ENCODE data around the gene OSMR. TPM values are rescaled to one million over a fixed set of nuclear protein-coding genes. Genes with fewer than 3 reads are reported as not detected.

The OSMR gene
- total RNA-seq, 1 donor, result 174 TPM

DNA sequence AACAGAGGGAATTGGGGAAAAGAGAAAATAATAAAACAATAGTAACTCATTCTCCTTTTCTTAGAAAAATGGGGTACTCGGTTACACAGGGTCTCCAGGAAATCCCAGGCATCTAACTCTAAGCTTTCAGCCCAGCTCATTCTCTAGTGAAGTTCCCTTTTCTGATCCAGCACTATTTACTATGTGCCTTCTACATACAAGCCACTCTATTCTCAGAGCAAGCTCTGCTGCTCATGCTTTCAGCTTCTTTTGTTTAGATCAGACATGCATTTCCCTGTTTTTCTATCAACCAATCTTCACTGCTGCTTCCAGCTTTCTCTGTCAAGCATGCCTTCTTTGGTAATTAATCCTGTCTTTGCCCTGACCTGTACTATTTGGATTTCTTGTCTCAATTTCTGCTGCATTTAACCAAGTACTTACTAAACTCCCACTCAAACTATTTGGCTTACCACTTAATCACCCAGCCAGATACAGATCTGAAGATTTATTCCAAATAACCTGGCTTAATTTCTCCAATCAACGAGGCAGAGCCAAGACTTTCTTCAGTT lies 25.3 kb downstream of the OSMR start:
- Histone ChIP-seq H3K27ac (ENCODE audit: low read depth, low read length) (peak overlapping the region; percentile 92), H3K4me1 (ENCODE audit: insufficient read depth, low read length) (peaks cover 35% of the 10 kb centered on the region), H3K79me2 (ENCODE audit: insufficient read depth, low read length) (peaks cover 69% of the 10 kb centered on the region), H4K20me1 (ENCODE audit: insufficient read depth, low read length) (peaks cover 53% of the 10 kb centered on the region), H3K4me2 (ENCODE audit: insufficient read depth, low read length) (no peak overlapping the region), H3K27me3 (ENCODE audit: insufficient read depth, low read length) (no peaks in the 10 kb centered on the region), H3K36me3 (ENCODE audit: insufficient read depth, low read length) (peaks cover 41% of the 10 kb centered on the region), H2AFZ (ENCODE audit: low read length) (no peak overlapping the region), H3K4me3 (ENCODE audit: insufficient read depth, low read length) (no peak overlapping the region), H3K9me3 (ENCODE audit: low read depth, low read length) (no peaks in the 10 kb centered on the region)
- no peak for DNase-seq (ENCODE audit: insufficient read length, low spot score, missing footprints)
- TF ChIP-seq, protein P1, sequence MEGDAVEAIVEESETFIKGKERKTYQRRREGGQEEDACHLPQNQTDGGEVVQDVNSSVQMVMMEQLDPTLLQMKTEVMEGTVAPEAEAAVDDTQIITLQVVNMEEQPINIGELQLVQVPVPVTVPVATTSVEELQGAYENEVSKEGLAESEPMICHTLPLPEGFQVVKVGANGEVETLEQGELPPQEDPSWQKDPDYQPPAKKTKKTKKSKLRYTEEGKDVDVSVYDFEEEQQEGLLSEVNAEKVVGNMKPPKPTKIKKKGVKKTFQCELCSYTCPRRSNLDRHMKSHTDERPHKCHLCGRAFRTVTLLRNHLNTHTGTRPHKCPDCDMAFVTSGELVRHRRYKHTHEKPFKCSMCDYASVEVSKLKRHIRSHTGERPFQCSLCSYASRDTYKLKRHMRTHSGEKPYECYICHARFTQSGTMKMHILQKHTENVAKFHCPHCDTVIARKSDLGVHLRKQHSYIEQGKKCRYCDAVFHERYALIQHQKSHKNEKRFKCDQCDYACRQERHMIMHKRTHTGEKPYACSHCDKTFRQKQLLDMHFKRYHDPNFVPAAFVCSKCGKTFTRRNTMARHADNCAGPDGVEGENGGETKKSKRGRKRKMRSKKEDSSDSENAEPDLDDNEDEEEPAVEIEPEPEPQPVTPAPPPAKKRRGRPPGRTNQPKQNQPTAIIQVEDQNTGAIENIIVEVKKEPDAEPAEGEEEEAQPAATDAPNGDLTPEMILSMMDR (IDR thresholded peaks at IDR 0.05; ENCODE audit: extremely low read depth, low read depth, low read length), result no peak

DNA sequence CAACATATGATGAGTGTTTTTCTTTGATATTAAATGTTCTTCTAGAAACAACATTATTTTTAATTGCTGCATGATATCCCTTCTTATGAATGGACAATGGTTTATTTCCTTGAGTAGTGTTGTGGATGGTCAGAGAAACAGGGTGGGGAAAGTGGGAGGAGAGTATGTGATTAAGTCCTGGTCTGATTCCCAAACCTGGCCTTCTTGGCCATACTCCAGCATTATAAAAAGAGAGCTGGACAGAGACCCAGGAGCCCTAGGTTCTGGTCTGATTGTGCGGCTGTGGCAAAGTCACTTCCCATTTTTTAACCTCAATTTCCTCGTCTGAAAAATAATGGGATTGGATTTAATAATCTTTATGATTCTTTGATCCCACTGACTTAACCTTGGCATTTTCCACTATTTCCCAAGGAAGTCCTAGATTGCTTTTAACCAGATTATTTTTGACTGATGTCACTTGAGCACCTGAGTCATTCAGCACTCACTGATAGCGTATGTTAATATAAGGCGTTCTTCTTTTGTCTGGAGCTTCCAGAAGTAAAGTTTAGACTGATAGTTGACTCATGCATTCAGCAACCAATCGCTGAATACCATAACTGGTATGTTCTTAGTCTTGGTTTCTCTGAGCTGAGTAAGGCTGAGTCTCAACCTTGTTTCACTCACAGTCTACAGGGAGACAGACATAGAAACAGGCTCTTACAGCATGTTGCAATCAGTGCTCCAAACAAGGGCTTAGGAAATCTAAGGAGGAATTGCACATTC lies 26.2 kb downstream of the OSMR start:
- H3K4me3 ChIP-seq (ENCODE audit: insufficient read depth, low read length), result no peak overlapping the region
- peak; percentile 91 for DNase-seq (ENCODE audit: insufficient read length, low spot score, missing footprints)
- H4K20me1 ChIP-seq (ENCODE audit: insufficient read depth, low read length), result peaks cover 44% of the 10 kb centered on the region
- H3K4me2 ChIP-seq (ENCODE audit: insufficient read depth, low read length), result peak overlapping the region; percentile 33
- TF ChIP-seq, protein P1 (IDR thresholded peaks at IDR 0.05; ENCODE audit: extremely low read depth, low read depth, low read length), result no peak
- H3K27me3 ChIP-seq (ENCODE audit: insufficient read depth, low read length), result no peaks in the 10 kb centered on the region
- H3K9me3 ChIP-seq (ENCODE audit: low read depth, low read length), result no peaks in the 10 kb centered on the region
- peaks cover 29% of the 10 kb centered on the region for H3K4me1 ChIP-seq (ENCODE audit: insufficient read depth, low read length)
- peaks cover 49% of the 10 kb centered on the region for H3K36me3 ChIP-seq (ENCODE audit: insufficient read depth, low read length)
- peaks cover 69% of the 10 kb centered on the region for H3K79me2 ChIP-seq (ENCODE audit: insufficient read depth, low read length)
- H3K27ac ChIP-seq (ENCODE audit: low read depth, low read length), result peak overlapping the region; percentile 92
- H2AFZ ChIP-seq (ENCODE audit: low read length), result no peak overlapping the region

DNA sequence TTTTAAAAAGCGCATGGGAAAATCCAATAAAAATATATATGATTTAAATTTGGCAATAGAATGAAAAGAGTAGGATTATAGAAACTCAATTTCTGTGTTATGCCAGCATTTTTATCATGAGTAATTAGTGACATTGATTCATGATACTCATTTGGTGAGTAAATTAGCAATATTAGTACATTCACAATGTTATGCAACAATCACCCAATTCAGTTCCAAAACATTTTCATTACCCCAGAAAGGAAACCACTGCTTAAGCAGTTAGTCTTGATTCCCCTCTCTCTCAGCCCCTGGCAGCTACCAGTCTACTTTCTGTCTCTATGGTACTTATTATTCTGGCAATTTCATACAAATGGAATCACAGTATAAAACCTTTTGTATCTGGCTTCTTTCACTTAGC lies 27.0 kb downstream of the OSMR start:
- Histone ChIP-seq H4K20me1 (ENCODE audit: insufficient read depth, low read length) (peaks cover 39% of the 10 kb centered on the region), H3K4me3 (ENCODE audit: insufficient read depth, low read length) (no peak overlapping the region), H2AFZ (ENCODE audit: low read length) (no peak overlapping the region), H3K27ac (ENCODE audit: low read depth, low read length) (peak overlapping the region; percentile 92), H3K79me2 (ENCODE audit: insufficient read depth, low read length) (peaks cover 63% of the 10 kb centered on the region), H3K9me3 (ENCODE audit: low read depth, low read length) (no peaks in the 10 kb centered on the region), H3K4me2 (ENCODE audit: insufficient read depth, low read length) (no peak overlapping the region), H3K4me1 (ENCODE audit: insufficient read depth, low read length) (peaks cover 24% of the 10 kb centered on the region), H3K36me3 (ENCODE audit: insufficient read depth, low read length) (peaks cover 58% of the 10 kb centered on the region), H3K27me3 (ENCODE audit: insufficient read depth, low read length) (no peaks in the 10 kb centered on the region)
- TF ChIP-seq, protein P1 (IDR thresholded peaks at IDR 0.05; ENCODE audit: extremely low read depth, low read depth, low read length), result no peak
- no peak for DNase-seq (ENCODE audit: insufficient read length, low spot score, missing footprints)

DNA sequence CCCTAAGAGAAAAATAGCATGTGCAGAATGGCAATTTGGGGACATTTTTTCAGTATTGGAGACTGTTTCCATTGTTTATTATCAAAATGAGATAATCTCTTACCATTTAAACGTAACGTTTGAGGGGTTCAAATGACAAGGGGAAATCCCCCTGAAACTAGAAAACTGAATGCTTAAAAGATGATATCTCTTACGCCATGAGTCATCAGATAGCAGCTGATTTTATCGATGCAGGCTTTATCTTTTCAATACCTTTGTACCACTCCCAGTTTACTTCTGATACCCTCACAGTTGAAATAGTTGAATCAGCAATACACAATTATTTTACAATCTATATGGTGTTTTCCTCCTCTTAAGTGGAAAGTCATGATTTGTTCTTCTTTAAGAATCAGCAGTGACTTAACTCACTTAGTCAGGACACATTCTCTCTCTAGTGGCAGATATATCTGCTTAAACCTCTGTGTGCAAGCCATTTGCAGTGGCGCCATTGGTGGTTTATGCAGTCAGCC lies 29.2 kb downstream of the OSMR start:
- TF ChIP-seq, protein P1 (IDR thresholded peaks at IDR 0.05; ENCODE audit: extremely low read depth, low read depth, low read length), result no peak
- H3K79me2 ChIP-seq (ENCODE audit: insufficient read depth, low read length), result peaks cover 60% of the 10 kb centered on the region
- H3K36me3 ChIP-seq (ENCODE audit: insufficient read depth, low read length), result peaks cover 64% of the 10 kb centered on the region

More for the DNA sequence above, 29.2 kb downstream of the OSMR start:
- Histone ChIP-seq H3K27me3 (ENCODE audit: insufficient read depth, low read length) (no peaks in the 10 kb centered on the region), H3K4me2 (ENCODE audit: insufficient read depth, low read length) (no peak overlapping the region), H2AFZ (ENCODE audit: low read length) (no peak overlapping the region), H3K4me1 (ENCODE audit: insufficient read depth, low read length) (peaks cover 24% of the 10 kb centered on the region), H3K4me3 (ENCODE audit: insufficient read depth, low read length) (no peak overlapping the region), H3K9me3 (ENCODE audit: low read depth, low read length) (no peaks in the 10 kb centered on the region), H4K20me1 (ENCODE audit: insufficient read depth, low read length) (peaks cover 35% of the 10 kb centered on the region), H3K27ac (ENCODE audit: low read depth, low read length) (no peak overlapping the region)
- DNase-seq (ENCODE audit: insufficient read length, low spot score, missing footprints), result no peak
